GOT3 (cell line): ENCODE data around the gene HSD11B1L.
A peak's percentile ranks its signal among the peaks of the same experiment; 100 is the strongest.
"Not testable (repeated sequence)": the region's sequence is repeated elsewhere in the genome, so short reads cannot be mapped to it uniquely, and the experiment has no call there.

Source experiments
- DNase-seq: peaks from one replicate; lab custom pipeline; 2025; ENCODE audit warnings: mixed read lengths; lab: John Stamatoyannopoulos, UW

The HSD11B1L gene

GRCh38 chr19:5686647-5687359 is 6.0 kb downstream of the HSD11B1L start:
- peak; percentile 90 for DNase-seq

GRCh38 chr19:5687360-5688198 is 6.8 kb downstream of the HSD11B1L start:
- no peak for DNase-seq

- not testable (repeated sequence) for DNase-seq
These were observed 7.5 kb downstream of the HSD11B1L start for GRCh38 chr19:5688262-5688881.

GRCh38 chr19:5690125-5690954 is 9.5 kb downstream of the HSD11B1L start, which contains the start of gene RPL36:
Gene RPL36, plus strand, starts transcription at chr19:5690295. Its CDS starts 213 bp downstream, at chr19:5690508.
- DNase-seq = peak; percentile 95

GRCh38 chr19:5690955-5691821 is 10.4 kb downstream of the HSD11B1L start:
- DNase-seq = no peak

GRCh38 chr19:5691822-5692722 is 11.2 kb downstream of the HSD11B1L start:
- DNase-seq = no peak

GRCh38 chr19:5692723-5693194 is 11.9 kb downstream of the HSD11B1L start:
- no peak for DNase-seq

- no peak for DNase-seq
These were observed 12.7 kb downstream of the HSD11B1L start for GRCh38 chr19:5693195-5694166.

- no peak for DNase-seq
These were observed 13.5 kb downstream of the HSD11B1L start for GRCh38 chr19:5694167-5694955.

GRCh38 chr19:5694956-5695648 is 14.3 kb downstream of the HSD11B1L start:
- DNase-seq = no peak

GRCh38 chr19:5695649-5696195 is 14.9 kb downstream of the HSD11B1L start:
- DNase-seq = no peak

GRCh38 chr19:5696196-5697021 is 15.6 kb downstream of the HSD11B1L start:
- no peak for DNase-seq

GRCh38 chr19:5697022-5697889 is 16.4 kb downstream of the HSD11B1L start:
- no peak for DNase-seq

- no peak for DNase-seq
These were observed 17.2 kb downstream of the HSD11B1L start for GRCh38 chr19:5697890-5698634.
